ENCODE measurements around the gene MDFIC. TPM values are rescaled to one million over a fixed set of nuclear protein-coding genes. Genes with fewer than 3 reads are reported as not detected.

Gene MDFIC
- total and polyA plus RNA-seq, 4 donors = 3.2 to 6.6 (median 5.3) TPM

- Histone ChIP-seq H3K36me3 (ENCODE audit: control insufficient read depth in 4 of 4, insufficient read depth in 3 of 4, low read depth in 1 of 4, low read length in 3 of 4) (peaks cover 0 to 4% (median 0%) of the 10 kb centered on the region in 4 donors), H3K4me3 (ENCODE audit: low read depth in 1 of 3, low read length in 3 of 3) (no peak overlapping the region), H3K9ac (ENCODE audit: low read depth in 1 of 2, low read length in 2 of 2) (no peak overlapping the region), H3K27me3 (ENCODE audit: control insufficient read depth in 4 of 4, insufficient read depth in 4 of 4, low read length in 3 of 4) (no peaks in the 10 kb centered on the region), H3K27ac (ENCODE audit: low read depth in 1 of 2, low read length in 2 of 2) (no peak overlapping the region), H3K4me1 (ENCODE audit: control insufficient read depth in 4 of 4, insufficient read depth in 4 of 4, low read length in 3 of 4) (peaks cover 0 to 6% (median 0%) of the 10 kb centered on the region in 4 donors), H3K9me3 (ENCODE audit: control insufficient read depth in 4 of 4, low read length in 3 of 4) (no peaks in the 10 kb centered on the region)
- no peak for DNase-seq (ENCODE audit: low spot score)
- no peak for TF ChIP-seq GABPA (IDR thresholded peaks at IDR 0.05 in 1 of 2, conservative IDR thresholded peaks at IDR 0.05 in 1 of 2)
- no peak for TF ChIP-seq SP1 (IDR thresholded peaks at IDR 0.05)
- no peak for TF ChIP-seq FOXA1 (IDR thresholded peaks at IDR 0.05)
- TF ChIP-seq EGR1 (IDR thresholded peaks at IDR 0.05; ENCODE audit: low read depth in 2 of 2) = no peak
- no peak for TF ChIP-seq YY1 (IDR thresholded peaks at IDR 0.05)
- no peak for TF ChIP-seq HNF4G (IDR thresholded peaks at IDR 0.05)
- TF ChIP-seq RAD21 (IDR thresholded peaks at IDR 0.05) = no peak
- no peak for TF ChIP-seq FOXA2 (IDR thresholded peaks at IDR 0.05)
- no peak for TF ChIP-seq TAF1 (conservative IDR thresholded peaks at IDR 0.05)
Measured at GRCh38 chr7:114938785-114939184, 16.9 kb downstream of the MDFIC start.

- no peak overlapping the region for H3K27ac ChIP-seq (ENCODE audit: low read depth in 1 of 2, low read length in 2 of 2)
- 87% methylated on average over 3 of the region's 3 CpGs for WGBS
- no peak overlapping the region for H3K9ac ChIP-seq (ENCODE audit: low read depth in 1 of 2, low read length in 2 of 2)
- H3K4me1 ChIP-seq (ENCODE audit: control insufficient read depth in 4 of 4, insufficient read depth in 4 of 4, low read length in 3 of 4) = peaks cover 0 to 11% (median 0%) of the 10 kb centered on the region in 4 donors
- no peaks in the 10 kb centered on the region for H3K27me3 ChIP-seq (ENCODE audit: control insufficient read depth in 4 of 4, insufficient read depth in 4 of 4, low read length in 3 of 4)
- H3K36me3 ChIP-seq (ENCODE audit: control insufficient read depth in 4 of 4, insufficient read depth in 3 of 4, low read depth in 1 of 4, low read length in 3 of 4) = peaks cover 0 to 4% (median 0%) of the 10 kb centered on the region in 4 donors
- H3K4me3 ChIP-seq (ENCODE audit: low read depth in 1 of 3, low read length in 3 of 3) = no peak overlapping the region
- TF ChIP-seq RAD21 (IDR thresholded peaks at IDR 0.05) (no peak), HNF4A (conservative IDR thresholded peaks at IDR 0.05) (no peak), MAX (IDR thresholded peaks at IDR 0.05) (no peak), RXRA (IDR thresholded peaks at IDR 0.05) (no peak)
- no peak for DNase-seq (ENCODE audit: low spot score)
- H3K9me3 ChIP-seq (ENCODE audit: control insufficient read depth in 4 of 4, low read length in 3 of 4) = no peaks in the 10 kb centered on the region
Measured at GRCh38 chr7:114939484-114940097, 17.7 kb downstream of the MDFIC start.

- no peaks in the 10 kb centered on the region for H3K9me3 ChIP-seq (ENCODE audit: control insufficient read depth in 4 of 4, low read length in 3 of 4)
- WGBS = 90% methylated on average over 3 of the region's 3 CpGs
- no peaks in the 10 kb centered on the region for H3K27me3 ChIP-seq (ENCODE audit: control insufficient read depth in 4 of 4, insufficient read depth in 4 of 4, low read length in 3 of 4)
- H3K27ac ChIP-seq (ENCODE audit: low read depth in 1 of 2, low read length in 2 of 2) = no peak overlapping the region
- no peak overlapping the region for H3K9ac ChIP-seq (ENCODE audit: low read depth in 1 of 2, low read length in 2 of 2)
- peaks cover 0 to 4% (median 0%) of the 10 kb centered on the region in 4 donors for H3K36me3 ChIP-seq (ENCODE audit: control insufficient read depth in 4 of 4, insufficient read depth in 3 of 4, low read depth in 1 of 4, low read length in 3 of 4)
- H3K4me1 ChIP-seq (ENCODE audit: control insufficient read depth in 4 of 4, insufficient read depth in 4 of 4, low read length in 3 of 4) = peaks cover 0 to 11% (median under 1%) of the 10 kb centered on the region in 4 donors
- no peak for DNase-seq (ENCODE audit: low spot score)
- TF ChIP-seq FOXA1 (IDR thresholded peaks at IDR 0.05) (no peak), JUND (IDR thresholded peaks at IDR 0.05) (no peak), TAF1 (conservative IDR thresholded peaks at IDR 0.05) (no peak), REST (IDR thresholded peaks at IDR 0.05) (no peak), MAX (IDR thresholded peaks at IDR 0.05) (no peak), YY1 (IDR thresholded peaks at IDR 0.05) (no peak), RAD21 (IDR thresholded peaks at IDR 0.05) (no peak), ATF3 (IDR thresholded peaks at IDR 0.05) (no peak), CTCF (IDR thresholded peaks at IDR 0.05; ENCODE audit: low read depth, low read length, missing input control) (no peak)
- H3K4me3 ChIP-seq (ENCODE audit: low read depth in 1 of 3, low read length in 3 of 3) = no peak overlapping the region
Measured at GRCh38 chr7:114940220-114940619, 18.3 kb downstream of the MDFIC start.

Data from liver (tissue), 9 donors.